Measurements from ENCODE around the gene SSR3.
"Not testable (repeated sequence)": the region's sequence is repeated elsewhere in the genome, so short reads cannot be mapped to it uniquely, and the experiment has no call there.

The SSR3 gene

GRCh38 chr3:156575641-156576040, 20.7 kb upstream of the SSR3 start (continued):
- TF ChIP-seq GFI1B (tag by site-specific recombination; IDR thresholded peaks at IDR 0.05) (no peak), ZBTB49 (tag by site-specific recombination; IDR thresholded peaks at IDR 0.05; ENCODE audit: low read depth) (no peak), ZBTB48 (tag by site-specific recombination; IDR thresholded peaks at IDR 0.05) (no peak), ZNF324 (tag by site-specific recombination; IDR thresholded peaks at IDR 0.05) (no peak), ZBTB20 (tag by site-specific recombination; IDR thresholded peaks at IDR 0.05) (no peak), ZNF596 (tag by site-specific recombination; IDR thresholded peaks at IDR 0.05) (no peak)

GRCh38 chr3:156569881-156570280, 15.0 kb upstream of the SSR3 start:
- H3K9me3 ChIP-seq (ENCODE audit: control insufficient read depth, insufficient read depth, low read depth, low read length); H3K4me3 ChIP-seq (ENCODE audit: low read depth, low read length); H3K36me3 ChIP-seq (ENCODE audit: control insufficient read depth in 2 of 2, insufficient read depth in 1 of 2, low read length in 2 of 2); H3K4me1 ChIP-seq (ENCODE audit: control insufficient read depth, insufficient read depth, low read length); H3K27ac ChIP-seq (ENCODE audit: extremely low read depth, low read depth, low read length); POLR2A ChIA-PET: not testable (repeated sequence)
- CTCF ChIA-PET = interaction anchor here (1.0 kb wide), 1 partner anchor 104 kb away, joined by 3 read pairs; no protein-coding TSS in a partner anchor

- H3K27ac ChIP-seq (ENCODE audit: extremely low read depth, low read depth, low read length); H3K4me3 ChIP-seq (ENCODE audit: low read depth, low read length); H3K9me3 ChIP-seq (ENCODE audit: control insufficient read depth, insufficient read depth, low read depth, low read length); H3K36me3 ChIP-seq (ENCODE audit: control insufficient read depth in 2 of 2, insufficient read depth in 1 of 2, low read length in 2 of 2); POLR2A ChIA-PET; H3K4me1 ChIP-seq (ENCODE audit: control insufficient read depth, insufficient read depth, low read length): not testable (repeated sequence)
- CTCF ChIA-PET = interaction anchor here (1.0 kb wide), 1 partner anchor 104 kb away, joined by 3 read pairs; no protein-coding TSS in a partner anchor
Measured at GRCh38 chr3:156569016-156569415, 14.1 kb upstream of the SSR3 start.

- POLR2A ChIA-PET = no interaction called here
- H3K36me3 ChIP-seq (ENCODE audit: control insufficient read depth in 2 of 2, insufficient read depth in 1 of 2, low read length in 2 of 2) = no peaks in the 10 kb centered on the region
- no peaks in the 10 kb centered on the region for H3K4me1 ChIP-seq (ENCODE audit: control insufficient read depth, insufficient read depth, low read length)
- no peak overlapping the region for H3K4me3 ChIP-seq (ENCODE audit: low read depth, low read length)
- H3K27ac ChIP-seq (ENCODE audit: extremely low read depth, low read depth, low read length) = no peak overlapping the region
- TF ChIP-seq ZNF449 (tag by site-specific recombination; IDR thresholded peaks at IDR 0.05) (no peak), ZFP37 (tag by site-specific recombination; IDR thresholded peaks at IDR 0.05) (no peak), SP3 (tag by site-specific recombination; IDR thresholded peaks at IDR 0.05) (no peak), SCRT2 (tag by site-specific recombination; IDR thresholded peaks at IDR 0.05) (no peak), ZBTB44 (tag by site-specific recombination; IDR thresholded peaks at IDR 0.05) (no peak), ZNF555 (tag by site-specific recombination; conservative IDR thresholded peaks at IDR 0.05) (no peak), FEZF1 (tag by site-specific recombination; IDR thresholded peaks at IDR 0.05) (no peak), ZNF785 (tag by site-specific recombination; IDR thresholded peaks at IDR 0.05) (no peak), ZNF140 (tag by site-specific recombination; IDR thresholded peaks at IDR 0.05) (no peak), ZSCAN16 (tag by site-specific recombination; IDR thresholded peaks at IDR 0.05) (no peak), ZNF548 (tag by site-specific recombination; IDR thresholded peaks at IDR 0.05) (no peak), IKZF3 (tag by site-specific recombination; IDR thresholded peaks at IDR 0.05) (no peak), INSM2 (tag by site-specific recombination; IDR thresholded peaks at IDR 0.05) (no peak), ZNF214 (tag by site-specific recombination; IDR thresholded peaks at IDR 0.05; ENCODE audit: borderline replicate concordance) (no peak), ZNF600 (tag by site-specific recombination; IDR thresholded peaks at IDR 0.05) (no peak), ZNF544 (tag by site-specific recombination; IDR thresholded peaks at IDR 0.05) (no peak), ZNF701 (tag by site-specific recombination; IDR thresholded peaks at IDR 0.05) (no peak)
- H3K9me3 ChIP-seq (ENCODE audit: control insufficient read depth, insufficient read depth, low read depth, low read length) = no peaks in the 10 kb centered on the region
- CTCF ChIA-PET = interaction anchor here (0.6 to 1.1 kb wide), 3 partner anchors 9 to 253 kb away, joined by 3 to 4 read pairs (median 3); partner anchors contain the start of gene SSR3
Measured at GRCh38 chr3:156563900-156564682, 9.2 kb upstream of the SSR3 start.
